SK-N-MC (cell line): ENCODE data around the gene PYCARD.
A peak's percentile ranks its signal among the peaks of the same experiment; 100 is the strongest.
"Not testable (repeated sequence)": the region's sequence is repeated elsewhere in the genome, so short reads cannot be mapped to it uniquely, and the experiment has no call there.

ENCODE experiments used
- DNase-seq: peaks from one replicate; pipeline ENCODE4 v3.0.0-alpha.2; 2011; ENCODE audit warnings: low read depth, low spot score
- H3K27ac ChIP-seq: fragments of 200-600 bp; sonication (generic); 2 replicates; pipeline ENCODE4 v1.5.1; 2016; ENCODE audit warnings: mixed run types
- H3K36me3 ChIP-seq: fragments of 200-600 bp; sonication (generic); 2 replicates; pipeline ENCODE4 v1.6.1; 2017; ENCODE audit warnings: antibody characterized with exemption, low read length, mixed read lengths; ENCODE audit not compliant: insufficient read depth
- H3K4me3 ChIP-seq: fragments of 200-600 bp; sonication (generic); 2 replicates; pipeline ENCODE4 v1.5.1; 2016
- H3K9ac ChIP-seq: fragments of 200-600 bp; sonication (generic); 2 replicates; pipeline ENCODE4 v1.8.0; 2017; ENCODE audit warnings: mixed run types, mixed read lengths; ENCODE audit not compliant: insufficient read length
- H3K9me3 ChIP-seq: fragments of 200-600 bp; sonication (generic); 2 replicates; pipeline ENCODE4 v1.6.1; 2017; ENCODE audit warnings: low read depth, mild to moderate bottlenecking, antibody characterized with exemption, low read length, moderate library complexity, mixed read lengths
- EZH2 ChIP-seq: fragments of 200-600 bp; sonication (generic); IDR thresholded peaks from one replicate; pipeline ENCODE4 v1.6.1; 2017; ENCODE audit warnings: antibody characterized with exemption
- FOXP2 ChIP-seq: optimal IDR thresholded peaks from 2 replicates; pipeline ENCODE3; 2011; ENCODE audit warnings: mild to moderate bottlenecking, moderate library complexity; ENCODE audit not compliant: insufficient read depth; ENCODE audit errors: extremely low read length, control extremely low read depth
- POLR2AphosphoS5 ChIP-seq: IDR thresholded peaks from 2 replicates; pipeline ENCODE4 v1.6.1; 2012; ENCODE audit warnings: mild to moderate bottlenecking, low read depth, low read length, borderline replicate concordance

Gene PYCARD

DNA sequence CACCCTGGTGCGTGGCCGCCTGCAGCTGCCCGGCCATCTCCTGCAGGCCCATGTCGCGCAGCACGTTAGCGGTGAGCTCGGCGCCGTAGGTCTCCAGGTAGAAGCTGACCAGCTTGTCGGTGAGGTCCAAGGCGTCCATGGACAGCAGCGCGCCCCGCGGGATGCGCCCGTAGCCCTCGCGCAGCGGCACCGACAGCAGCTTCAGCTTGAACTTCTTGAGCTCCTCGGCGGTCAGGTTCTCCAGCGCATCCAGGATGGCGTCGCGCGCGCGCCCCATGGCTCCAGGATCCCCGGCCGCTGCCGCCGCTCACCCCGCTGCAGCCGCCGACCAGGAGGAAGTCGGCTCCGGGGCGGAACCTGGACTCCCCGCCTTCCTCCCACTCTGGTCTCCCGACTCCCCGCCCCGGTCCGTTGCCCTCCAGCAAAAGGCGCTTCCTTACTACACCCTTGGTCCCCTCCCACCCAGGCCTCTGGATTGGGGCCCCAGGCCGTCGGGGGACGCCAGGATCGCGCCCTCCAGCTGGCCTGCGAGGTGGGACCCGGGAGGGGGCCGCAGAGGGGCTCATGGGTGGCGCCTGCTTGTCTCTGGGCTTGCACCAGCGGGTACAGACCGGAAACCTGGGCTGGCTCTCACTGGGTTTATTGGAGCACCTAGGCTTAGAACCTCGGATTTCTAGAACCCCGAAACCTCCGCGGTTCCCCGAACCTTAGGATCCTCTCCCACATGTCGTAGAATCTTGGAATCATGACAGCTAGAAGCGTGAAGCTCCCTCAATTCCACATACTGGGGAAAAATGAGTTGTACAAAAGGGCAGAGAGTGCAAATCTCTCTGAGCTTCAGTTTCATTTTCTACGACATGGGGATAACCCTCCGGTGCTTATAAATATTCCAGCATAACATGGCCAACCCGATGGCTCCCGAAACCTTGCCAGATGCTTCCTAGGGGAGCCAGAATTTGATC, at the start of gene PYCARD:
Gene PYCARD (minus strand): TSS at position 347 of the 962 bp plus-strand sequence. CDS start 70 bp downstream, at position 277.
- H3K27ac ChIP-seq = peak within 1 kb of the TSS; percentile 5; the same call in 1 of the 2 replicates
- no peaks in the 10 kb centered on the region for H3K9me3 ChIP-seq
- no peak within 1 kb of the TSS for H3K4me3 ChIP-seq
- H3K36me3 ChIP-seq = no peaks in the 10 kb centered on the region
- DNase-seq = no peak
- no peak within 1 kb of the TSS for H3K9ac ChIP-seq
- no peak for TF ChIP-seq POLR2AphosphoS5
- TF ChIP-seq EZH2 = no peak
- TF ChIP-seq FOXP2 = no peak

DNA sequence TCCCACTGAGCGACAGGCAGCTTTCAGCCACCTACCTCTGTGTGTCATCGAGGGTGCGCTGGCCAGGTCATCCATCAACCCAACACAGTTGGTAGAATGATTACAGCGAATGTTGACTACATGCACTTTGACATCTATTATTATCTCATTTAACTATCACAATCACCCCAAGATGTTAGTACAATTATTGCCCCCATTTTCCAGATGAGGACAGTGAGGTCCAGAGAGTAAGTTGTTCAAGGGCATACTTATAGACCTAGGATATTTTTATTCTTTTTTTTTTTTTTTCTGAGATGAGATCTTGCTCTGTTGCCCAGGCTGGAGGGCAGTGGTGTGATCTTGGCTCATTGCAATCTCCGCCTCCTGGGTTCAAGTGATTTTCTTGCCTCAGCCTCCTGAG, 48.9 kb upstream of the PYCARD start:
- Histone ChIP-seq H3K36me3 (no peaks in the 10 kb centered on the region), H3K9me3 (no peaks in the 10 kb centered on the region), H3K4me3 (no peak overlapping the region), H3K27ac (no peak overlapping the region), H3K9ac (no peak overlapping the region)
- no peak for TF ChIP-seq EZH2
- no peak for DNase-seq

DNA sequence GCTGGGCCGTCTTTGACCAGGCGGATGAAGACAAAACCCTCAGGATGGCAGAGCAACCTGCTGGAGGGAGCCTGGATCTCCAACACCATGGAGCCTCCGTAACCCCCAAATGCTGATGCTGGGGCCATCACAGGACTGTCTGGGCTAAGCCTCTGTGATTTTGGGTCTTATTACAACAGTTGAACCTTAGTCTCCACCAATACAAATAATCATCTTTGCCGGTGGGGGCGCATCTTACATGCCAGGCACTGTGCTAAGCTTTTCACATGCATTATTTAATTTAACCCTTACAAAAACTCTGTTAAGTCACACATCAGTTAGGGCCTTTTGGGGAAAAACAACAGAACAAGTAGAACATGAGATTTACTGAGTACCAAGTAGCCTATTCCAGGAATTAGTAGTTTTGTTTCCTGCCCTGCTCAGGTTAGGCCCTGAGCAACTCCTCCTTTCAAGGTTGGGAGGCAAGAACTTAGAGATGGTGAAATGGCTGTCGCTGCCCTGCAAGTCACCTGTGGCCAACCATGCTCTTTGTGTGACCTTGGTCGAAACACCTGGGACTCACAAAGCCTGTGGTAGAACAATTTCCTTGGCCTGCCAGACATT, 48.3 kb upstream of the PYCARD start:
- DNase-seq = no peak
- H3K27ac ChIP-seq = no peak overlapping the region
- H3K9me3 ChIP-seq = no peaks in the 10 kb centered on the region
- TF ChIP-seq POLR2AphosphoS5 (no peak), EZH2 (no peak)
- H3K4me3 ChIP-seq = no peak overlapping the region
- no peaks in the 10 kb centered on the region for H3K36me3 ChIP-seq
- H3K9ac ChIP-seq = no peak overlapping the region

GRCh38 chr16:31248344-31248743, 45.8 kb upstream of the PYCARD start:
- Histone ChIP-seq H3K9me3 (no peaks in the 10 kb centered on the region), H3K4me3 (no peak overlapping the region), H3K9ac (no peak overlapping the region), H3K36me3 (no peaks in the 10 kb centered on the region), H3K27ac (no peak overlapping the region)
- TF ChIP-seq EZH2 = no peak
- no peak for TF ChIP-seq POLR2AphosphoS5
- TF ChIP-seq FOXP2 = no peak
- DNase-seq = no peak

GRCh38 chr16:31246296-31246695, 43.7 kb upstream of the PYCARD start:
- Histone ChIP-seq H3K36me3 (no peaks in the 10 kb centered on the region), H3K27ac (no peak overlapping the region), H3K4me3 (no peak overlapping the region), H3K9me3 (no peaks in the 10 kb centered on the region), H3K9ac (no peak overlapping the region)
- TF ChIP-seq EZH2 = no peak
- no peak for TF ChIP-seq POLR2AphosphoS5
- TF ChIP-seq FOXP2 = no peak
- no peak for DNase-seq

- not testable (repeated sequence) for H3K9me3 ChIP-seq, H3K4me3 ChIP-seq, H3K36me3 ChIP-seq, H3K9ac ChIP-seq, H3K27ac ChIP-seq, DNase-seq
These were observed 43.0 kb upstream of the PYCARD start for GRCh38 chr16:31245598-31245997.

DNA sequence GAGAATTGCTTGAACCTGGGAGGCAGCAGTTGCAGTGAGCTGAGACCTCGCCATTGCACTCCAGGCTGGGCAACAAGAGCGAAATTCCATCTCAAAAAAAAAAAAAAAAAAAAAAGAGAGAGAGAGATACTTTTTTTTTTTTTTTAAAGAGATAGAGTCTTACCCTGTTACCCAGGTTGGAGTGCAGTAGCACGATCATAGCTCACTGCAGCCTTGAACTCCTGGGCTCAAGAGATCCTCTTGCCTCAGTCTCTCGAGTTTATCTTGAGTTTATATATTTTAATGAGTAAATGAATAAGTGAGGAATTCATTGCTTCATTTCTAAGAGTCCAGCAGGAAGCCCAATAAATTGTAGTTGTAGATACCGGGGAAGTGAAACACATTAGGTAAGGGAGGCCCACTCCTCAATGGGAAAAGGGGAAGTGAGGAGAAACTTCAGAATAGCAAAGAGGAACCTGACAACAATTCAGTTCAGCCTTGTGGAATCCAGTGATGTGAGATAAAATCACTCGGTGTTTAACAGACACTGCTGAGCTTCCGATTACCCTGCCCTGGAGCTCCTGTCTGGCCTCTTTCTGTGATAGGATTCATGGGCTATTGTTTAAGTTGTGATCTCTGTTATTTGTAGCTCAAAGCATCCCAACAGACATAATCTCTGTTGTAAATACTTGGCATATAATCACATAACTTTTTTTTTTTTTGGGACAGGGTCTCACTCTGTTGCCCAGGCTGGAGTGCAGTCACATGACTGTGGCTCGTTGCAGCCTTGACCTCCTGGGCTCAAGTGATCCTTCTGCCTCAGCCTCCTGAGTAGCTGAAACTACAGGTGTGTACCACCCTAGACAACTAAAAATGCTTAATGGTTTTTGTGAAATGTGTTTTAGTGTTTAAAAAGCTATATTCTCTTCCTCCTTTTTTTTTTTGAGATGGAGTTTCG, 41.4 kb upstream of the PYCARD start:
- no peak overlapping the region for H3K9ac ChIP-seq
- no peaks in the 10 kb centered on the region for H3K9me3 ChIP-seq
- no peaks in the 10 kb centered on the region for H3K36me3 ChIP-seq
- no peak overlapping the region for H3K4me3 ChIP-seq
- no peak for TF ChIP-seq FOXP2
- no peak for TF ChIP-seq EZH2
- TF ChIP-seq POLR2AphosphoS5 = no peak
- DNase-seq = no peak
- no peak overlapping the region for H3K27ac ChIP-seq

DNA sequence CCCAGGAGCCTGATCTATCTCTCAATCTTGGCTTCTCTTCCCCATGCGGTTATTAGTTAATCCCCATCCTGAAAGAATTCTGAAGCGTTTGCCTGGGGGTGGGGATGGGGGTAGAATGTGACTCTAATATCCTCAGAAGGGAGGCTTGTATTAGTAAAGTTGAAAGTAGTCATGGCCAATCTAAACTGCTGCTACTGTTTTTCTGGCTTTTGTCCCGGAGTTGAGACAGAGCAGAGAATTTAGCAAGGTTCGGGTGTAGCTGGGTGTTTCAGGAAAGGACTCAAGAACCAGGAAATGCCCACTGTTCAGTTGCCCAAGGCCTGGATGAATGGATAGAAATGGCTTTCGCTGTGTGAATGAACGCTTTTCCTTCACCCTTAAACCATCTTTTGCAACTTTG, 39.6 kb upstream of the PYCARD start:
- TF ChIP-seq FOXP2 (no peak), POLR2AphosphoS5 (no peak), EZH2 (no peak)
- peak overlapping the region; percentile 58 for H3K27ac ChIP-seq
- no peaks in the 10 kb centered on the region for H3K36me3 ChIP-seq
- H3K9ac ChIP-seq = no peak overlapping the region
- no peaks in the 10 kb centered on the region for H3K9me3 ChIP-seq
- DNase-seq = no peak
- peak overlapping the region; percentile 11; the same call in 1 of the 2 replicates for H3K4me3 ChIP-seq

DNA sequence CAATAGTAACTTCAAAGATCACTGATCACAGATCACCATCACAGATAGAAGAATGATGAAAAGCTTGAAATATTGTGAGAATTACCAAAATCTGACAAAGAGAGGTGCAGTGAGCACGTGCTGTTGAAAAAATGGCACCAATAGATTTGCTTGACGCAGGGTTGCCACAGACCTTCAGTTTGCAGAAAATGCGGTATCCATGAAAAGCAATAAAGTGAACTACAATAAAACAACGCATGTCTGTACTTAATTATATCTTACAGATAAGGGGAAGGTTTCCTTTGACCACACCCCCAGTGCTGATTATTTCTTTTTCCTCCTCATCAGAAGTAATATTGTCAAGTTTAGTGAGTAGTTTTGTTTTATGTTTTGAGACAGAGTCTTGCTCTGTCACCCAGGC, 35.5 kb upstream of the PYCARD start:
- no peak for TF ChIP-seq FOXP2
- no peak for TF ChIP-seq POLR2AphosphoS5

More for the DNA sequence above, 35.5 kb upstream of the PYCARD start:
- Histone ChIP-seq H3K9ac (no peak overlapping the region), H3K27ac (no peak overlapping the region), H3K4me3 (no peak overlapping the region), H3K9me3 (no peaks in the 10 kb centered on the region), H3K36me3 (no peaks in the 10 kb centered on the region)
- no peak for DNase-seq
